ENCODE measurements around the gene KRT10. TPM values are rescaled to one million over a fixed set of nuclear protein-coding genes. Genes with fewer than 3 reads are reported as not detected.
A peak's percentile ranks its signal among the peaks of the same experiment; 100 is the strongest.

Gene KRT10
- total and polyA plus RNA-seq, 9 of the 15 experiments (the other 6 are each of a cell fraction or from before 2014, with no cell fraction given): 47.0 to 179 (median 76.2) TPM

DNA sequence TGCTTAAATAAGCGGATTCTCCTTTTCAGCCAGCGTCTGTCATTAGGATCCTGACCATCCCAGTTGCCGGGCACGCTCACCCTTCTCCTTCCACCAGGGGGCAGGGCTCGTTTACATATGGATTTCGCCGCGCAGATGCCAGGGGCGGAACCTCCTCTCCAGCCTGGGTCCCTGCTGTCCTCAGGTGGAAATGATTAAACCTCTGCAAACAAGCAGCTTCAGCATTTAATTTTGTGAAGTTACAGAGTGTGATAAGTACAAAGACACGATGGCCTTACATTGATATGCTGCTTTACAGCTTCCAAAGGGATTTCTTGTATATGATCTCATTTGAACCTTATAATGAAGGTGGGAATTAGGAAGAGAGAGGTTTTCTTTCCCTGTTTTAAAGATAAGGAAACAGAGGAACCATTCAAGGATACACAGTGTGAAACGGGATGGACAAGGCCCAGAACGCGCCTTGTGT, 18.8 kb downstream of the KRT10 start (continued):
- TF ChIP-seq SAFB2 (IDR thresholded peaks at IDR 0.05; ENCODE audit: borderline replicate concordance, low read depth, low read length, severe bottlenecking): no peak
- no peak for TF ChIP-seq ZNF224 (CRISPR knock-in tag; IDR thresholded peaks at IDR 0.05)
- no peak for TF ChIP-seq ZNF507 (tag; conservative IDR thresholded peaks at IDR 0.05)
- TF ChIP-seq TCF3 (CRISPR knock-in tag; IDR thresholded peaks at IDR 0.05): no peak
- no peak for TF ChIP-seq KAT2B (IDR thresholded peaks at IDR 0.05; ENCODE audit: low read depth, low read length)
- peak; percentile 34; the same call in 1 of the 2 replicates for TF ChIP-seq MYC (IDR thresholded peaks at IDR 0.05; ENCODE audit: low read depth, low read length)
- TF ChIP-seq MYC (CRISPR knock-in tag; IDR thresholded peaks at IDR 0.05; ENCODE audit: borderline replicate concordance, low read depth): no peak
- peak; percentile 49 for TF ChIP-seq CXXC5 (CRISPR knock-in tag; IDR thresholded peaks at IDR 0.05)
- TF ChIP-seq ZFP30 (CRISPR knock-in tag; IDR thresholded peaks at IDR 0.05; ENCODE audit: borderline replicate concordance): no peak
- TF ChIP-seq ZNF589 (CRISPR knock-in tag; IDR thresholded peaks at IDR 0.05; ENCODE audit: low read depth): no peak
- TF ChIP-seq, protein P1, sequence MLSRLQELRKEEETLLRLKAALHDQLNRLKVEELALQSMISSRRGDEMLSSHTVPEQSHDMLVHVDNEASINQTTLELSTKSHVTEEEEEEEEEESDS (CRISPR knock-in tag; IDR thresholded peaks at IDR 0.05): no peak
- TF ChIP-seq TAF7 (tag; IDR thresholded peaks at IDR 0.05): no peak
- peak; percentile 37 for TF ChIP-seq ZNF24 (IDR thresholded peaks at IDR 0.05)
- TF ChIP-seq MYBL2 (IDR thresholded peaks at IDR 0.05; ENCODE audit: low read depth): no peak
- TF ChIP-seq MYBL2 (CRISPR knock-in tag; IDR thresholded peaks at IDR 0.05; ENCODE audit: borderline replicate concordance): no peak
- no peak for TF ChIP-seq SOX6 (IDR thresholded peaks at IDR 0.05)
- TF ChIP-seq FOXP1 (CRISPR knock-in tag; IDR thresholded peaks at IDR 0.05): no peak
- TF ChIP-seq, protein P2, sequence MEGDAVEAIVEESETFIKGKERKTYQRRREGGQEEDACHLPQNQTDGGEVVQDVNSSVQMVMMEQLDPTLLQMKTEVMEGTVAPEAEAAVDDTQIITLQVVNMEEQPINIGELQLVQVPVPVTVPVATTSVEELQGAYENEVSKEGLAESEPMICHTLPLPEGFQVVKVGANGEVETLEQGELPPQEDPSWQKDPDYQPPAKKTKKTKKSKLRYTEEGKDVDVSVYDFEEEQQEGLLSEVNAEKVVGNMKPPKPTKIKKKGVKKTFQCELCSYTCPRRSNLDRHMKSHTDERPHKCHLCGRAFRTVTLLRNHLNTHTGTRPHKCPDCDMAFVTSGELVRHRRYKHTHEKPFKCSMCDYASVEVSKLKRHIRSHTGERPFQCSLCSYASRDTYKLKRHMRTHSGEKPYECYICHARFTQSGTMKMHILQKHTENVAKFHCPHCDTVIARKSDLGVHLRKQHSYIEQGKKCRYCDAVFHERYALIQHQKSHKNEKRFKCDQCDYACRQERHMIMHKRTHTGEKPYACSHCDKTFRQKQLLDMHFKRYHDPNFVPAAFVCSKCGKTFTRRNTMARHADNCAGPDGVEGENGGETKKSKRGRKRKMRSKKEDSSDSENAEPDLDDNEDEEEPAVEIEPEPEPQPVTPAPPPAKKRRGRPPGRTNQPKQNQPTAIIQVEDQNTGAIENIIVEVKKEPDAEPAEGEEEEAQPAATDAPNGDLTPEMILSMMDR (IDR thresholded peaks at IDR 0.05 in 2 of 3, conservative IDR thresholded peaks at IDR 0.05 in 1 of 3; ENCODE audit: insufficient read depth in 2 of 3, low read depth in 1 of 3, low read length in 3 of 3): peak; percentile 90 to 93 (median 93)
- TF ChIP-seq ZNF707 (CRISPR knock-in tag; conservative IDR thresholded peaks at IDR 0.05): no peak
- peak; percentile 55; the same call in 1 of the 2 replicates for TF ChIP-seq CC2D1A (IDR thresholded peaks at IDR 0.05)
- TF ChIP-seq POLR3G (IDR thresholded peaks at IDR 0.05; ENCODE audit: extremely low read depth, insufficient read length, insufficient replicate concordance): no peak
- TF ChIP-seq HMG20A (CRISPR knock-in tag; conservative IDR thresholded peaks at IDR 0.05): no peak
- TF ChIP-seq HCFC1 (IDR thresholded peaks at IDR 0.05; ENCODE audit: low read depth, low read length): no peak
- 0 out of 2 replicates have a peak, but pooled peaks have one; percentile 23 for TF ChIP-seq FOSL1 (tag; conservative IDR thresholded peaks at IDR 0.05)
- TF ChIP-seq, protein P3, sequence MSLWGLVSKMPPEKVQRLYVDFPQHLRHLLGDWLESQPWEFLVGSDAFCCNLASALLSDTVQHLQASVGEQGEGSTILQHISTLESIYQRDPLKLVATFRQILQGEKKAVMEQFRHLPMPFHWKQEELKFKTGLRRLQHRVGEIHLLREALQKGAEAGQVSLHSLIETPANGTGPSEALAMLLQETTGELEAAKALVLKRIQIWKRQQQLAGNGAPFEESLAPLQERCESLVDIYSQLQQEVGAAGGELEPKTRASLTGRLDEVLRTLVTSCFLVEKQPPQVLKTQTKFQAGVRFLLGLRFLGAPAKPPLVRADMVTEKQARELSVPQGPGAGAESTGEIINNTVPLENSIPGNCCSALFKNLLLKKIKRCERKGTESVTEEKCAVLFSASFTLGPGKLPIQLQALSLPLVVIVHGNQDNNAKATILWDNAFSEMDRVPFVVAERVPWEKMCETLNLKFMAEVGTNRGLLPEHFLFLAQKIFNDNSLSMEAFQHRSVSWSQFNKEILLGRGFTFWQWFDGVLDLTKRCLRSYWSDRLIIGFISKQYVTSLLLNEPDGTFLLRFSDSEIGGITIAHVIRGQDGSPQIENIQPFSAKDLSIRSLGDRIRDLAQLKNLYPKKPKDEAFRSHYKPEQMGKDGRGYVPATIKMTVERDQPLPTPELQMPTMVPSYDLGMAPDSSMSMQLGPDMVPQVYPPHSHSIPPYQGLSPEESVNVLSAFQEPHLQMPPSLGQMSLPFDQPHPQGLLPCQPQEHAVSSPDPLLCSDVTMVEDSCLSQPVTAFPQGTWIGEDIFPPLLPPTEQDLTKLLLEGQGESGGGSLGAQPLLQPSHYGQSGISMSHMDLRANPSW (CRISPR knock-in tag; IDR thresholded peaks at IDR 0.05): no peak
